GM12801 (cell line): Measurements from ENCODE around the gene PIP5KL1.

Source experiments
- CTCF ChIP-seq: IDR thresholded peaks from one replicate; pipeline ENCODE4 v1.5.1; 2011; ENCODE audit warnings: control low read depth; ENCODE audit not compliant: insufficient read length; ENCODE audit errors: extremely low read depth

The PIP5KL1 gene

GRCh38 chr9:127944586-127945218 lies 14.1 kb upstream of the PIP5KL1 start:
- TF ChIP-seq CTCF = no peak

GRCh38 chr9:127943731-127944144 lies 13.2 kb upstream of the PIP5KL1 start:
- peak; percentile 9 for TF ChIP-seq CTCF

GRCh38 chr9:127943011-127943662 lies 12.6 kb upstream of the PIP5KL1 start:
- TF ChIP-seq CTCF = no peak

- TF ChIP-seq CTCF = no peak
Measured at GRCh38 chr9:127942216-127943010, 11.8 kb upstream of the PIP5KL1 start.

- no peak for TF ChIP-seq CTCF
Measured at GRCh38 chr9:127941961-127942215, 11.3 kb upstream of the PIP5KL1 start.

- no peak for TF ChIP-seq CTCF
Measured at GRCh38 chr9:127941062-127941960, 10.7 kb upstream of the PIP5KL1 start.

- TF ChIP-seq CTCF = no peak
Measured at GRCh38 chr9:127940593-127940992, 10.0 kb upstream of the PIP5KL1 start.
